GM19372 (cell line): ENCODE measurements around the gene CCDC77.
"Not testable (repeated sequence)": the region's sequence is repeated elsewhere in the genome, so short reads cannot be mapped to it uniquely, and the experiment has no call there.

Experiments
- ATAC-seq: cut with Tn5 transposase; IDR thresholded peaks from one replicate; pipeline ENCODE4 v1.9.1; 2021; ENCODE audit warnings: mild to moderate bottlenecking, low read depth, moderate library complexity; ENCODE audit not compliant: unreplicated experiment

The CCDC77 gene

DNA sequence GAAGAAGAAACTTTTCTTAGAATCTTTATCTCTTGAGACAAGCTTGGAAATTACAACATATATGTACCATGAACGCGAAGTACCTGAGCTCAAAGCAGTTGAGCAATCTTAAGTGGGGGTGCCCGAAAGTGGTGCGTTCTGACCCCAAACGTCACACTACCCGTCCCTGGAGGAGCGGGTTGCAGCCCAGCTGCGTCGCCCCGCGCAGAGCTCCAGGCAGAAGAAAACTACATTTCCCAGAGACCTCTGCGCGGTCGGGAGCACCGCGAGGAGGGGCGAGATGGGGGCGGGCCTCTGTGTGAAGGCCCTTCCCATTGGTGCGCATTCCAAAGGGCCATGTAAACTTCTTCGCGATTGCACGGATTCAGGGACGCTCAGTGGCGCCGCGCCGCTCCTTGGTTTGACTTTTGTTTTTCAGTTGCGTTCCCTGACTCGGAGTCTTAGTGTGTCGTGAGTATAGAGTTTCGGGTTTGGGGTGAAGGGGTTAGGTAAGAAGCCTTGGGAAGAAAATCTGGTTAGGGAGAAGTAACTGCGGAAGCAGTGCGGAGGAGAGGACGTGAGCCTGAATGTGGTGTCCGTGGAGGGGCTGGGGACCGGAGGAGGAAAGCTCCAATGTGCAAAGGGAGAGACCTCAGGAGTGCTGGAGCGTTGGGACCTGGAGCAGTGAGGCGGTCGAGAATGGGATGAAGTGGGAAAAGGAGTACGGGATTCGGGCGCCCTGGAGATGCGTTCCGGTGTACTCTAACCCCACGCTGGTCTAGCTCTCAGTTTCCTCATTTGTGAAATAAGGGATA, at the start of gene CCDC77:
Gene CCDC77 (plus strand): TSS at position 410 of the 794 bp plus-strand sequence. CDS start 7,740 bp downstream, outside the sequence.
- peak; percentile 99 for ATAC-seq

DNA sequence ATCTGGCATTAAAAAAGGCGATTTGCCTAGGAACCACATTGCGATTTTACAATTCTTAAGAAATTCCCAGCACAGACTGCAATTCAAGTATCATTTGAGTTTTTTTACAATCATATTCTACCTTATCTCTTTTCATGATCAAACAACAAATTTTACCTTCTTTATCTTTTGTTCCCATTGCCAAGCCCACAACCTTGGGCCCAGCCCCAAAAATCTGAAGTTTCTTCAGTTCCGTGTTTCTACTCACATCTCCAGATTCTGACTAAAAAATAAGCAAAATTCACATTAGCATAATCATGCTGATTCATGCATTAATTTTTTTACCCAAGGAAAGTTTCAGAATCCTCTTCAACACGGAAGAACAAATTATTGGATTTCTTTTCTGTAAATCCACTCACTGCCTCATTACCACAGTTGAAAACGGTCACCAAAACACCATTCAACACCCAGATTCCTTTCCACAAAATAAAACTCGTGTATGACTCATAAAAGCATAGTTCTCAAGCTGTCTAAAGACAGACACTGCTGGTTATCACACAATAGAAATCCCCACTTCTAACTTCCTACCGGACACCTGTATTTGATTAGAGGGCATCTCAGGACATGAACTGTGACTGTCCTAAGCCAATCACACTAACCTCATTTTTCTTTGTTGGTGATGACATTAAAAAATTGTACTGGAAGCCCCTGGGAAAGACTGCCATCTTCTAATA, 45.0 kb upstream of the CCDC77 start:
- no peak for ATAC-seq

DNA sequence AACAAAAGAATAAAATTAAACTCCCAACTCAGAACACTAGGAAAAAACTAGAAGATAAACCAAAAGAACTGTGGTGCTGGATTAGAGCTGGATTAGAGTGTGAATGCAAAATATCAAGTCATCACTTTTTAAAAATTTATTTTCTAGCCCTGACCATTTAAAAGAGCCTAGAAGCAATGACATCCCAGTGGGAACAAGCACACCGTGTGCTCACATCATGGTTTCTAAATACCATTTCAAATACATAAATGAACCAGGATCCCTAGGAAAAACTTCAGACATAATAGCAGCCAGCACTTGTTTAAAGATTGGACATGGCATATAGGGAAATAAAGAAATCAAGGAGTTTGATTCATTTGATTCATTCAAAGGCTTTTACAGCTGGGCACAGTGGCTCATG, 42.4 kb upstream of the CCDC77 start:
- ATAC-seq = no peak

DNA sequence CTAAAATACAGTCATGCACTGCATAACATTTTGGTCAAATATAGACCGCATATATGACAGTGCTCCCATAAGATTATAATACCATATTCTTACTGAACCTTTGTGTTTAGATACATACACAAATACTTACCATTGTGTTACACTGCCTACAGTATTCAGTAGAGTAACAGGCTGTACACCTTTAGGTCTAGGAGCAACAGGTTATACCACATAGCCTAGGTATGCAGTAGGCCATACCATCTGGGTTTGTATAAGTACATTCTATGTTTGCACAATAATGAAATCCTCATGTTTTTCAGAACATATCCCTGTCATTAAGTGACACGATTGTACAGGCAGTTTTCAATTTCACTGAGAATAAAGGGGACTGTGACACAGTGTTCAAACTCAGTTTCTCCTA, 34.6 kb upstream of the CCDC77 start:
- no peak for ATAC-seq

DNA sequence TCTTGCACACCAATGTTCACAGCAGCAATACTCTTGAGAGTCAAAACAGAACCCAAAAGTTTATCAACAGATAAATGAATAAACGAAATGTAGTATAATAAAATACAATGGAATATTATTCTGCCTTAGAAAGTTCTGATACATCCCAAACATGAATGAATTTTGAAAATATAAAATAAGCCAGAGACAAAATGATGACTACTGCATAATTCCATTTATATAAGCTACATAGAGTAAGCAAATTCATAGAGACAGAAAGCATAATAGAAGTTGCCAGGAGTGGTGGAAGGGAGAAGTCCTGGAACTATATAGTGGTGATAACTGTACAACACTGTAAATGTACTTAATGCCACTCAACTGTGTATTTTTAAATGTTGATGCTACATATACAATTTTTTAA, 33.5 kb upstream of the CCDC77 start:
- no peak for ATAC-seq

DNA sequence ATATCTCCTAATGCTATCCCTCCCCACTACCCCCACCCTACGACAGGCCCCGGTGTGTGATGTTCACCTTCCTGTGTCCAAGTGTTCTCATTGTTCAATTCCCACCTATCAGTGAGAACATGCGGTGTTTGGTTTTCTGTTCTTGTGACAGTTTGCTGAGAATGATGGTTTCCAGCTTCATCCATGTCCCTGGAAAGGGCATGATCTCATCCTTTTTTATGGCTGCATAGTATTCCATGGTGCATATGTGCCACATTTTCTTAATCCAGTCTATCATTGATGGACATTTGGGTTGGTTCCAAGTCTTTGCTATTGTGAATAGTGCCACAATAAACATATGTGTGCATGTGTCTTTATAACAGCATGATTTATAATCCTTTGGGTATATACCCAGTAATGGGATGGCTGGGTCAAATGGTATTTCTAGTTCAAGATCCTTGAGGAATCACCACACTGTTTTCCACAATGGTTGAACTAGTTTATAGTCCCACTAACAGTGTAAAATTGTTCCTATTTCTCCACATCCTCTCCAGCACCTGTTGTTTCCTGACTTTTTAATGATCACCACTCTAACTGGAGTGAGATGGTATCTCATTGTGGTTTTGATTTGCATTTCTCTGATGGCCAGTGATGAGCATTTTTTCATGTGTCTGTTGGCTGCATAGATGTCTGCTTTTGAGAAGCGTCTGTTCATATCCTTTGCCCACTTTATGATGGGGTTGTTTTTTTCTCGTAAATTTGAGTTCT, 30.5 kb upstream of the CCDC77 start:
- not testable (repeated sequence) for ATAC-seq

DNA sequence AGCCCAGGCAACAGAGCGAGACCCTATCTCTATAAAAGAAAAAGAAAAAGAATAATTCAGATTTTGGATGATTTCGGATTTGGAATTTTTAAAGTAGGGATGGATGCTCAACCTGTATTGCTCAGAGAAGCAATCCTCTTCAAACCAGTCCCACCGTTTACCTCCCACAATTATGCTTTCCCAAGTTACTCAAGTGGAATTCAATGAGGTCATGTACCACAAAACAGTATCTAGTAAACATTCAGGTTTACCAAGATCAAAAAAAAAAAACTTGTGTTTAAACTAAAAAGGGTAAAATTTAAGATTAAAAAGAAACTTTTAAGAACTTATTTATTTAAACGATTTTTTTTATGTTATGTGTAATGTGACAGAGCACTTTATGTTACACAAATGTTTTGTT, 14.8 kb upstream of the CCDC77 start:
- no peak for ATAC-seq

DNA sequence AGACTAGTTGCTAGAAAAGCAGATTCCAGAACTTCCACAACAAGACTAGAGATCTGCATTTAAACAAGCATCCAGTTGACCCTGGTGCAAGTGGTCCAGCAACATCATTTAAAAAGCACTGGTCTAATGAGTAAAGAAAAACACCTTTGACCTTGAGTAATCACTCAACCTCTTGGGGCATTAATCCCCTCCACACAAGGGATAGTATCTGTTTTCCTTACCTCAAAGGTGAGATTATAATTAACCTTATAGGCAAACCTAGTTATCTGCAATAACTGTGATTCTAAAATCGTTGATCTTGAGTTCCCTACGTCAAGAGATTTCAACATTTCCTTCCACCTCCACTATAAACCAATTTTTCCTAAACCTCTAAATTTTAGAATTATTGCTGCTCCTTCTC, 13.4 kb upstream of the CCDC77 start:
- ATAC-seq = no peak

DNA sequence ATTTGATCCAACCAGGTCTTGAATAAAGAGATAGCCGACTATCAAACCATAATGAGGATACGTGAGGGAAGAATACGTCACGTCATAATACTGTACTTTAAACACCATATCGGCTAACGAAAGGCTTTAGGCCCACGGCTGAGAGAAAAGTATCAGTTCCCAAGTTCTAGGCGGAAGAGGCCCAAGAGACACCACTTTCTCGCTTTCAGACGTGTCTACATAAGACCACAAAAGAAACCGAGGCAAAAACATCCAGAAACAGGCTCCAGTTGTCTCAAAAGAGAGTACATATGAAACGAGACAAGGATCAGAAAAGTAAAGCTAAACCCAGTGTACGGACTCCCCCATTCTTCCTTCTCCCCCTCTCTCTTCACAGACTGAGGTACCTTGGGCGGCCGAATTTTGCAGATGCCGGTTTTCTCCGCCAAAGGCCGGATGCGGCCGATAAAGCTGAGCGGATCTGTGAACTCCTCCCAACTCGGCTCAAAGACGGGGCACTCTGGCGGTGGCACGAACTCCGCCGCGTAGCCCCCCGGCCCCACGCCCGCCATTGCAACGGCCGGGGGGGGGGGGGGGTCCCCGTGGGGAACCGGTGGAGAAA, 12.8 kb upstream of the CCDC77 start:
- ATAC-seq = peak; percentile 19

DNA sequence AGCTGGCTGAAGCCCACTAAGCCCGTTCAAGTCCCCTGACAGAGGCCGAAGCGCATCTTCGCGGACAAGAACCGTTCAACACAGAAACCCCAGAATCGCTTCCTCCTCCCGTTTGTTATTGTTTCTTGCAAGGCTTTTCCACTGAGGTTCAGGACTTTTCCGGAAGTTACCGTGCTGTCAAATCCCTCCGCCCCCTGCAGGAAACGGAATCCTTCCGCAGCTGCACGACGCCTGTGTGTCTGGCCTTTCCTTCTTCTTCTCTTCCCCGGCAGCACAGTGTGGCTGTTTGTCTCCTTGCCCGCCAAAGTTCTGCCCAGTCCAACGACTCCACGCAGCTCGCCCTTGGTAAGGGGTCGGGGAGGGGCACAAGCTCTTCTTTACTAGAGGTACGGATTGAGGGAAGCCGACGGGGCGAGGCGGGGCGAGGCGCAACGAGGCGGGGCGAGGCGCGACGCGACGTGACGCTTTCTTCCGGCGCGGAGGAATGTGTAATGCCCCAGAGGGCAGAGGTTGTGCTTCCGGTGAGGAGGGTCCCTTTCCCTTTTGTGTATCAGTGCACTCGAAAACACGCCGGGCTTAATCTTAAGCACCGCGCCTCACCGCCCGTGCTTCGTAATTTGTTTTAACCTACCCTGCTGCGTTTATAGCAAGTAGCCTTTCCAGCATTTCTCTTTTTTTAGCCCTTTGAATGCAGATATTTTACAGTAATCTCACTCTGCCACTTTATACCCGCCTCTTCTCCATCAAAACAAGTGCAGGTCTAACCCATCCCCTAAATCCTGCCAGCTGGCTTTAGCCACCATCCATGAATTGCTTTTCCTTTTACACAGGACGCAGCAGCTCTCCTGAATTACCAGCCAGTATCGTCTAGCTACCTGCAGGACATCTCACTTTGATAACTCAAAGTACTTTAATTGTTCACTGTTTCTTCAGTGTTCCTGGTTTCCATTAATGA, 12.0 kb upstream of the CCDC77 start, which contains the start of gene KDM5A:
Gene KDM5A (minus strand): TSS at position 179 of the 955 bp plus-strand sequence. CDS start 229 bp downstream, outside the sequence.
- peak; percentile 86 for ATAC-seq

DNA sequence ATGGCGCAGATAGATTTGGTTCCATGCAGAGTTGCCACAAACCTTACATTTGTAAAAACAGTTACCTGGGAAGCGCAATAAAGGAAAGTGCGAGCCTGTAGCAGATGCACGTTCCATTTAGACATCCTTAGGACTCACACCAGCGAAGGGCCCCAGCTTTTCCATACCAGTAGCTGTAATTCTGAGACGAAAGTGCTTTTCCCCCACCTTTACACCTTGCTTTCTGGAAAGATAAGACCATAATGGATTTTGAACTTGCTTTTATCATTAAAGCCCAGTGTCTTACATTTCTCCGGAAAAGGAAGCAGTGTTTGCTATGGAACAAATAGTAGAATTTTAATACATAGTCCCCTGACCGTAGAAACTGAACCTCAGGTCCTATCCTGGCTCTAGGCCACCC, 616 bp upstream of the CCDC77 start:
- no peak for ATAC-seq

DNA sequence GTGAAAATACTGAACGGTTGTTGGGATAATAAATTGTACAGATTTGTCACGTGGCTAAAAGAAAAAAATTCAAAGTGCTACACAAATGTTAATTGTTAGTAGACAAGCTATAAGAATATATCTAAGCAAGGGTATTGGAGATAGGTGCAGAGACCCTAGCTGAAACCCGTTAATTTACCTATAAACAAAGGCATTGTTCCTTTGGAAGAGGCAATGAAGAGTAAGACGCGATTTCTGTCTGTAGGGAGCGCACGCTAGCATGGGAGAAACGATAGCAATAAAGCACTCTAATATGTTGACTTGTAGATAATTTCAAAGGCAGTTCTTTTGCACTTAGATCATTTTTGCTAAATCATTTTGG, 565 bp downstream of the CCDC77 start:
- no peak for ATAC-seq

DNA sequence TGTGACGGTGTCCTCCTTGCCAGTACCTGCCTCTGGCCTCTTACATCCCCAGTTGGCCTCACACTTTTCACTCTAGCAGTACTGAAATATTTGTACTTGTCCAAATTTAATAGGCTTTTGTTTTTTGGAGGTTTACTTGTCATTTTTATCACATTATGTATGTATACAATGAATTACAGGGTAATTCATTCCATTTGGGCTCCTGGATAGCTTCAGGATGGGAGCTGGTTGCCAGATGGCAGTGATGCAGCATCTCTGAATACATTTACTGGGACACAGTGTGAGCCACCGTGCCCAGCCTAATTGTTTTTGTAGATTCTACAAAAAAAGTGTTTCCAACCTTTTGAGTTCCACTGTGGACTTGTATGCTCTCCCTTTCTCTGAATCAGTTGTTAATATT, 13.4 kb downstream of the CCDC77 start:
- no peak for ATAC-seq

DNA sequence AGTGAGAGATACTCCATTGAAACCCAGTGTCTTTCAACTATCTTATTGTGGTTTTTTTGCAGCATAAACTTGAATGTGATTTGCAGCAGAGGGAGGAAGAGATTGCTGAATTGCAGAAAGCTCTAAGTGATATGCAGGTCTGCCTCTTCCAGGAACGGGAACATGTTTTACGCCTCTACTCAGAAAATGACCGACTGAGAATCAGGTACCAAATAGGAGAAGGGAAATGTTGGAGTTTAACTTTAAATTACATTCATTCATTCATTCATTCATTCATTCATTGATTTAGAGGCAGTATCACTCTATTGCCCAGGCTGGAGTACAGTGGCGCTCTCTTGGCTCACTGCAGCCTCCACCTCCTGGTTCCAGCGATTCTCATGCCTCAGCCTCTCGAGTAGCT, 17.0 kb downstream of the CCDC77 start:
- no peak for ATAC-seq

DNA sequence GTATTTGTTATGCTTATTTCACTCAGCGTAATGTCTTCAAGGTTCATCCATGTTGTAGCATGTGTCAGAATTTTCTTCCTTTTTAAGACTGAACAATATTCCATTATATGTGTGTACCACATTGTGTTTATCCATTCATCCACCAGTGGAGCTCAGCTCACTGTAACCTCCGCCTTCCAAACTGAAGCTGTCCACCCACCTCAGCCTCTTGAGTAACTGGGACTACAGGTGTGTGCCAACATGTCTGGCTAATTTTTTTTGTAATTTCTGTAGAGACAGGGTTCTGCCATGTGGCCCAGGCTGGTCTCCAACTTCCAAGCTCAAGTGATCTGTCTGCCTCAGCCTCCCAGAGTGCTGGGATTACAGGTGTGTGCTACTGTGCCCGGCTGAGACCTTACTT, 21.1 kb downstream of the CCDC77 start:
- no peak for ATAC-seq

DNA sequence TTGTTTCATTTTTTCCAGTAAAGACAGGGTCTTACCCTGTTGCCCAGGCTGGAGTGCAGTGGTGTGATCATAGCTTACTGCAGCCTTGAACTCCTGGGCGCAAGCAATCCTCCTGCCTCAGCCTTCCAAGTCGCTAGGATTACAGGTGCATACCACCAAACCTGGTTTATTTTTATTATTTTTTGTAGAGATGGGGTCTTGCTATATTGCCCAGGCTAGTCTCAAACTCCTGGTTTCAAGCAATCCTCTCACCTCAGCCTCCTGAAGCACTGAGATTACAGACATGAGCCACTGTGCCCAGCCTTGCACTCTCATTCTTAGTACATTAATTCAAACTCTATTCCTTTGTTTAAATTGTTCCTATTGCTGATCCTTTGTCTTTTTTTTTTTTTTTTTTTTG, 34.3 kb downstream of the CCDC77 start:
- not testable (repeated sequence) for ATAC-seq

DNA sequence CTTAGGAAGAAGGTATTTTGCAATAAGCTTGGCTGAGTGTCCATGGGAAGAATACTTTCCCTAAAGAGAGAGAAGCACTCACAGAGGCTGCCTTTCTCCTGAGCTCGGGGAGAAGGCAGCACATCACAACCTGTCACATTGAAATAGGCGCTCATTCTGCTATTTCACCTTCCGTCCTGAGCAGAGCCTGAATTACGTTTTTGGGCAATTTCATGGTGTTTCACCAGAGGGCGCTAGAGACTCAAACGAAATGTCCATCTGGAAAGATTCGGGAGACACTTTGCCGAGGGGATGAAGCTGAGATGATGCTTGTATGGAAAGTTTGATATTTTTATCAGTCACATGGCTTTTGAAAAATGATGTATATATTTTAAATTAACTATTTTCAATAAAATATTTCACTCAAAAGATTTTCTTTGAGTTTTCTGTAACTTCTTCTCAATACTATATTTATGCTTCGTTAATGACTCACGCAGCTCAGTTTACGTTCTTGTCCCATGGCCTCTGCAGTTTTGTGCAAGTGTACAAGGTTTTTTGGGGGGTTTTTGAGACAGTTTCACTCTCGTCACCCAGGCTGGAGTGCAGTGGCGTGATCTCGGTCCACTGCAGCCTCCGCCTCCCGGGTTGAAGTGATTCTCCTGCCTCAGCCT, 40.9 kb downstream of the CCDC77 start:
- ATAC-seq = no peak

DNA sequence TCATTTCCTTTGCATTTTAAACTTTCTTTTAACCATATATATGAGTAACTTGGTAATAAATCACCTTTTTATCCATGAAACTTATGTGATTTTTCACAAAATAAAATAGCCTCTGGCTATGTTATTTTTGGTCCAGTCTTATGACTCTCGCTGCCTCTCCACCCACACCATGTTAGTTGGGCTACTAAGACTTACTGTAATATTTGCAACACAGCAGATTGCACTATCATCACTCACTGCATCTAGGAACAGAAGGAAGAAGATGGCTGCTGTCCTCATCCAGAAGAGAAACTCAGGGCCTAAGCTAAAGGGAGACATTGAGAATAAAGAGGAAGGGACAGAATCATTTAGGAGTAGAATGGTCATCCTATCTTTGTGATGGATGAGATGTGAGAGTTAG, 45.7 kb downstream of the CCDC77 start:
- ATAC-seq = no peak

DNA sequence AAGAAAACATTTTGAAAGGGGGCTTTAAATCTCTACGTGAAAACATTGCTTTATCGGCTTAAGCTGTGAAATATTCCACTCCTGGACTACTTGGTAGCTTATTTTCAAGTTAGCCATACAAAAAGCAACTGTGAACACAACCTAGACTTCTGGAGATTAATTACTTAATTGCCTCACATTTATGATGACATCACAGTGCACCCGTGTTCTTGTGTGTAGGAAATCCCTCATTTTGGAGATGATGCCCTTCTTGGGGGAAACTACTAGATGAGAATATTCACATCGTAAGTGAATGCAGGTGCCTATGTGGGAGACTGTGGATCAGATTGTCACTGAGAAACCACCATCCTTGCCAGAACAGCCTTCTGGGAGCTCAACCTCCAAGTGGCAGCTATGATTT, 47.8 kb downstream of the CCDC77 start:
- ATAC-seq = no peak
